Neuronal stem cell (in vitro differentiated cells): ENCODE data around the gene SLC16A4.

Experiments used
- DNase-seq: peaks from one replicate; pipeline ENCODE4 v3.0.0-alpha.2; 2013; ENCODE audit warnings: low spot score
- H2AFZ ChIP-seq: one replicate; pipeline ENCODE4 v1.6.1; 2013; ENCODE audit warnings: mild to moderate bottlenecking, low read length, inconsistent platforms
- H2AK5ac ChIP-seq: 2 replicates; pipeline ENCODE4 v1.6.1; 2013; ENCODE audit warnings: low read depth, mild to moderate bottlenecking, inconsistent platforms, low read length, moderate library complexity, mixed read lengths
- H2BK120ac ChIP-seq: 2 replicates; pipeline ENCODE4 v1.6.1; 2013; ENCODE audit warnings: low read depth, mild to moderate bottlenecking, inconsistent platforms, low read length, moderate library complexity, mixed read lengths
- H2BK12ac ChIP-seq: one replicate; pipeline ENCODE4 v1.6.1; 2013; ENCODE audit warnings: low read length, inconsistent platforms
- H2BK15ac ChIP-seq: 2 replicates; pipeline ENCODE4 v1.6.1; 2013; ENCODE audit warnings: mild to moderate bottlenecking, low read length, inconsistent platforms, mixed read lengths
- H2BK5ac ChIP-seq: one replicate; pipeline ENCODE4 v1.6.1; 2013; ENCODE audit warnings: inconsistent platforms, mild to moderate bottlenecking, low read length, moderate library complexity
- H3K14ac ChIP-seq: one replicate; pipeline ENCODE4 v1.6.1; 2013; ENCODE audit warnings: low read length, inconsistent platforms
- H3K18ac ChIP-seq: 2 replicates; pipeline ENCODE4 v1.6.1; 2013; ENCODE audit warnings: low read length, inconsistent platforms
- H3K23ac ChIP-seq: 2 replicates; pipeline ENCODE4 v1.6.1; 2013; ENCODE audit warnings: low read depth, mild to moderate bottlenecking, mixed read lengths, low read length, inconsistent platforms; ENCODE audit not compliant: poor library complexity
- H3K27ac ChIP-seq: replicated peaks from 3 replicates; pipeline ENCODE4 v1.5.1; 2013; ENCODE audit warnings: low read length, inconsistent platforms
- H3K27me3 ChIP-seq, 3 experiments: 2 replicates each; pipeline ENCODE4 v1.6.1; 2013; ENCODE audit warnings: low read length in 3 of 3, mild to moderate bottlenecking in 2 of 3, inconsistent platforms in 1 of 3, low read depth in 1 of 3, mixed read lengths in 1 of 3, moderate library complexity in 1 of 3; ENCODE audit not compliant: control insufficient read depth in 3 of 3, insufficient read depth in 3 of 3
- H3K36me3 ChIP-seq, 2 donors: replicated peaks in 1 of 2; 2 replicates each; pipeline ENCODE4 v1.6.1; 2013; ENCODE audit warnings: low read length in 2 of 2; ENCODE audit not compliant: control insufficient read depth in 2 of 2, insufficient read depth in 2 of 2
- H3K4ac ChIP-seq: 2 replicates; pipeline ENCODE4 v1.6.1; 2013; ENCODE audit warnings: inconsistent platforms, mild to moderate bottlenecking, low read length, moderate library complexity
- H3K4me1 ChIP-seq, 2 donors: 1 replicate in 1 of 2; 2 replicates in 1 of 2; pipeline ENCODE4 v1.6.1; 2013; ENCODE audit warnings: low read length in 2 of 2, low read depth in 1 of 2; ENCODE audit not compliant: control insufficient read depth in 2 of 2, insufficient read depth in 1 of 2
- H3K4me2 ChIP-seq: one replicate; pipeline ENCODE4 v1.6.1; 2013; ENCODE audit warnings: mild to moderate bottlenecking, low read length, inconsistent platforms; ENCODE audit not compliant: insufficient read depth, poor library complexity, severe bottlenecking
- H3K4me3 ChIP-seq, 2 donors: 2 replicates each; pipeline ENCODE4 v1.5.1; 2013; ENCODE audit warnings: low read length in 2 of 2, mild to moderate bottlenecking in 2 of 2, inconsistent platforms in 1 of 2, moderate library complexity in 1 of 2
- H3K79me1 ChIP-seq: one replicate; pipeline ENCODE4 v1.6.1; 2013; ENCODE audit warnings: low read depth, mild to moderate bottlenecking, inconsistent platforms, low read length, moderate library complexity
- H3K9ac ChIP-seq: one replicate; pipeline ENCODE4 v1.6.1; 2013; ENCODE audit warnings: mild to moderate bottlenecking, low read depth, low read length, inconsistent platforms; ENCODE audit not compliant: poor library complexity
- H3K9me3 ChIP-seq, 2 donors: replicated peaks in 1 of 2; 2 replicates each; pipeline versions ENCODE3 to v1.6.1; 2013; ENCODE audit warnings: low read length in 2 of 2, mild to moderate bottlenecking in 2 of 2, inconsistent platforms in 1 of 2, low read depth in 1 of 2, mixed read lengths in 1 of 2, moderate library complexity in 1 of 2; ENCODE audit not compliant: control insufficient read depth in 2 of 2, insufficient read depth in 1 of 2
- H4K8ac ChIP-seq: one replicate; pipeline ENCODE4 v1.6.1; 2013; ENCODE audit warnings: low read depth, mild to moderate bottlenecking, inconsistent platforms, low read length, moderate library complexity
- H4K91ac ChIP-seq: one replicate; pipeline ENCODE4 v1.6.1; 2013; ENCODE audit warnings: low read length, low read depth, mild to moderate bottlenecking, inconsistent platforms; ENCODE audit not compliant: poor library complexity
- WGBS, 2 donors: extraction: QIAGEN DNeasy Blood & Tissue Kit; methylation state at CpG; one replicate each; pipeline ENCODE4 v1.1.7; 2013; ENCODE audit warnings: missing lambda C conversion rate in 2 of 2, mixed read lengths in 1 of 2; ENCODE audit not compliant: insufficient read length in 2 of 2, insufficient replicate concordance in 1 of 2; ENCODE audit errors: extremely low coverage in 2 of 2; 5-methylcytosine and 5-hydroxymethylcytosine counted together

Gene SLC16A4

DNA sequence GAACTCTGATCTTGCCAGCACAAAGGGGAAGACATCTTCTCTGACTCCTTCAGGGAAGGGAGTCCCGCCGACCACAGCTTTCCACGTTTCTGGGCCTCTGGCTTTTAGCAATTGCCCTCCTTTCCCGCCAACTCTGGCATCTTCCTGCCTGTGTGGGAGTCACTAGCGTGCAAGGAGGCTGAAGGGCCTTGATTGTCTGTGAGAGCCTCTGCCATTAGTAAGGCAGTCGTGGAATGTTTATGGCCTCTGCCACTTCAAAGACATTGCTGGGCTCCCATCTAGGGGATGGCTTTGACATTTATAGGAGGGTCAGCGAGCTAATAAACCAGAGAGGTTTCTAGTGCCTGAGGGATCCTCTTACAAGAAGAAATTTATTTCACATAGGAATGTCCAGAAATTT lies 45.8 kb upstream of the SLC16A4 start:
- Histone ChIP-seq H3K27ac (no peak overlapping the region), H2BK15ac (no peak overlapping the region)

DNA sequence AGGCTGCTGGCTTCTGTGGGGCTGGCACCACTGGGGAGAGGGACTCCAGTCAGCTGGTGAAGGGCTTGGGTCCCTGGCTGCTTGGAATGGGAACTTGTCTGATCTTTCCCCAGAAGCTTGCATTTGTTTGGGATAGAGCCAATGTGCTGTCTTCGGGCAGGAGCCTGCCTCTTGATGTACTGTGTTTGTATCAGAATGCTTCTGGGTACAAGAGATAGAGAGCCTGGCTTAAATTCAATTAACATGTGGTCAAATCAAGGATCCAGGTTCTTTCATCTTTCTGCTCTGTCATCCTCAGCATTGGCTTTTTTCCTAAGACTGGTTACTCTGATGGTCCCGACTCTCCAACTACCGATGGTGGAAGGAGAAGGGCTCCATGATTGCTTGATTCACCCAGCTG lies 44.1 kb upstream of the SLC16A4 start:
- peaks cover 0 to 44% (median 0%) of the 10 kb centered on the region in 3 experiments for H3K27me3 ChIP-seq
- H4K8ac ChIP-seq = no peak overlapping the region

More for the DNA sequence above, 45.8 kb upstream of the SLC16A4 start:
- Histone ChIP-seq H3K14ac (no peak overlapping the region), H3K4ac (no peak overlapping the region), H3K9me3 (no peaks in the 10 kb centered on the region), H4K91ac (no peak overlapping the region), H2AK5ac (no peak overlapping the region), H2AFZ (no peak overlapping the region), H3K36me3 (no peaks in the 10 kb centered on the region), H3K9ac (no peak overlapping the region), H4K8ac (no peak overlapping the region), H3K4me1 (peaks cover 0 to 10% of the 10 kb centered on the region in 2 donors), H3K79me1 (no peaks in the 10 kb centered on the region), H2BK12ac (no peak overlapping the region), H3K27me3 (peaks cover 0 to 47% (median 0%) of the 10 kb centered on the region in 3 experiments), H3K23ac (no peak overlapping the region), H3K4me2 (no peak overlapping the region), H2BK120ac (no peak overlapping the region), H3K4me3 (no peak overlapping the region), H2BK5ac (no peak overlapping the region), H3K18ac (no peak overlapping the region)
- no CpG with 5 or more reads among the region's 7 CpGs for WGBS, 2 donors
- no peak for DNase-seq

DNA sequence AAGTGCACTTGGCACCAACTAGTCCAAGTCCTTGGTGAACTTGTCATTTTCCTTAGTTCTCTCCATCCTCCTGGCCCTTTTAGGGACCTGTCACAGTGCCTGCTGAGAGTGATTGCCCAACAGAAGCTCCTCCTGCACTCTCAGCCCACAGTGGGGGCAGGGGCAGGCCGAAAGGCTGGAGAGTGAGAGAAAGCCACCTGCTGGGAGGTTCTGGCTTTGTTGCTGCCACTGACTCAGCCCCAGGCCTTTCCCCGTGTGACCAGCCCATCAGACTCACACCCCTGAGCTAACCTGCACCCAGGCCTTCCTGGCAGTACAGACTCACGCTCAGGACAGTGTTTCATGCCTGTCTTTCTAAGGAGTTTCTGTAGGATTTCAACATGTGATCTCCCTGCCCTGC lies 43.0 kb upstream of the SLC16A4 start:
- Histone ChIP-seq H3K14ac (no peak overlapping the region), H3K79me1 (no peaks in the 10 kb centered on the region), H2BK15ac (no peak overlapping the region), H4K91ac (no peak overlapping the region), H2BK12ac (no peak overlapping the region), H2BK5ac (no peak overlapping the region), H3K23ac (peak overlapping the region; percentile 22), H3K4me3 (no peak overlapping the region), H3K4me1 (peaks cover 0 to 10% of the 10 kb centered on the region in 2 donors), H3K4me2 (no peak overlapping the region), H3K9me3 (no peaks in the 10 kb centered on the region), H3K9ac (no peak overlapping the region), H3K27me3 (peaks cover 0 to 45% (median 0%) of the 10 kb centered on the region in 3 experiments), H2AK5ac (no peak overlapping the region), H3K27ac (no peak overlapping the region), H3K36me3 (no peaks in the 10 kb centered on the region), H2AFZ (peak overlapping the region; percentile 65), H4K8ac (no peak overlapping the region), H3K18ac (no peak overlapping the region), H3K4ac (no peak overlapping the region), H2BK120ac (no peak overlapping the region)
- DNase-seq = peak; percentile 40
- WGBS, 2 donors = no CpG with 5 or more reads among the region's 3 CpGs

More for the DNA sequence above, 44.1 kb upstream of the SLC16A4 start:
- no peak overlapping the region for H2AK5ac ChIP-seq
- no peak overlapping the region for H3K27ac ChIP-seq
- no peaks in the 10 kb centered on the region for H3K79me1 ChIP-seq
- no peak overlapping the region for H3K4ac ChIP-seq
- H3K23ac ChIP-seq = no peak overlapping the region
- peaks cover 0 to 10% of the 10 kb centered on the region in 2 donors for H3K4me1 ChIP-seq
- H2BK120ac ChIP-seq = no peak overlapping the region
- no peak overlapping the region for H2BK15ac ChIP-seq
- H4K91ac ChIP-seq = no peak overlapping the region
- no peak overlapping the region for H3K4me2 ChIP-seq
- H3K18ac ChIP-seq = no peak overlapping the region
- WGBS, 2 donors = no CpG with 5 or more reads among the region's 3 CpGs
- DNase-seq = no peak
- H2AFZ ChIP-seq = no peak overlapping the region
- H3K36me3 ChIP-seq = no peaks in the 10 kb centered on the region
- no peak overlapping the region for H3K9ac ChIP-seq
- H3K9me3 ChIP-seq = no peaks in the 10 kb centered on the region
- no peak overlapping the region for H3K4me3 ChIP-seq
- H2BK12ac ChIP-seq = no peak overlapping the region
- H2BK5ac ChIP-seq = no peak overlapping the region
- no peak overlapping the region for H3K14ac ChIP-seq

DNA sequence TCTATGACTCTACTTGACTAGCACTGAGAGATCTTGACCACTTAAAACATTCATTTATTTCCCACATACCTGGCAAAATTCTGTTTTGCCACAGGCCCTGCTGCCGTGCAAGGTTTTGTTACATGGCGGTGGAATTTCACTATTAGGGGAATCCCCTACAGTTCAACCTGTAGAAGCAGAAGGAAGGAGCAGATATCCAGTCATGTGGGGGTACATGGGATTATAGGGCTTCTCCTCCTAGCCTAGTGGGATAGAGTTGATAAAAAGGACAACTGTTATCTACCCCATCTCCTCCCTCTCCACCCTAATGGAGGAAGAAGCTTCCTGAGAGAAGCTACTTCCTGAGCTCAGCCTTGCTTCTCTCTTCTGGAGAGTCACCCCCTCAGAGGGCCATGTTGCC lies 42.4 kb upstream of the SLC16A4 start:
- DNase-seq = no peak
- no peak overlapping the region for H2AK5ac ChIP-seq
- H2BK5ac ChIP-seq = no peak overlapping the region
- peak overlapping the region; percentile 65 for H2AFZ ChIP-seq
- no CpG with 5 or more reads among the region's 2 CpGs for WGBS, 2 donors
- no peak overlapping the region for H3K4me2 ChIP-seq
- peaks cover 0 to 10% of the 10 kb centered on the region in 2 donors for H3K4me1 ChIP-seq
- no peak overlapping the region for H3K18ac ChIP-seq
- H3K23ac ChIP-seq = no peak overlapping the region
- H3K27me3 ChIP-seq = peaks cover 0 to 48% (median 0%) of the 10 kb centered on the region in 3 experiments
- H3K79me1 ChIP-seq = no peaks in the 10 kb centered on the region
- no peak overlapping the region for H2BK15ac ChIP-seq
- no peak overlapping the region for H3K27ac ChIP-seq
- H4K91ac ChIP-seq = no peak overlapping the region
- no peak overlapping the region for H2BK12ac ChIP-seq
- H3K9me3 ChIP-seq = no peaks in the 10 kb centered on the region
- no peak overlapping the region for H2BK120ac ChIP-seq
- H3K4ac ChIP-seq = no peak overlapping the region
- no peaks in the 10 kb centered on the region for H3K36me3 ChIP-seq
- H3K14ac ChIP-seq = no peak overlapping the region
- no peak overlapping the region for H3K9ac ChIP-seq
- no peak overlapping the region for H4K8ac ChIP-seq
- no peak overlapping the region for H3K4me3 ChIP-seq
